ENCODE measurements around the gene GPHA2.

- TF ChIP-seq, protein P1, sequence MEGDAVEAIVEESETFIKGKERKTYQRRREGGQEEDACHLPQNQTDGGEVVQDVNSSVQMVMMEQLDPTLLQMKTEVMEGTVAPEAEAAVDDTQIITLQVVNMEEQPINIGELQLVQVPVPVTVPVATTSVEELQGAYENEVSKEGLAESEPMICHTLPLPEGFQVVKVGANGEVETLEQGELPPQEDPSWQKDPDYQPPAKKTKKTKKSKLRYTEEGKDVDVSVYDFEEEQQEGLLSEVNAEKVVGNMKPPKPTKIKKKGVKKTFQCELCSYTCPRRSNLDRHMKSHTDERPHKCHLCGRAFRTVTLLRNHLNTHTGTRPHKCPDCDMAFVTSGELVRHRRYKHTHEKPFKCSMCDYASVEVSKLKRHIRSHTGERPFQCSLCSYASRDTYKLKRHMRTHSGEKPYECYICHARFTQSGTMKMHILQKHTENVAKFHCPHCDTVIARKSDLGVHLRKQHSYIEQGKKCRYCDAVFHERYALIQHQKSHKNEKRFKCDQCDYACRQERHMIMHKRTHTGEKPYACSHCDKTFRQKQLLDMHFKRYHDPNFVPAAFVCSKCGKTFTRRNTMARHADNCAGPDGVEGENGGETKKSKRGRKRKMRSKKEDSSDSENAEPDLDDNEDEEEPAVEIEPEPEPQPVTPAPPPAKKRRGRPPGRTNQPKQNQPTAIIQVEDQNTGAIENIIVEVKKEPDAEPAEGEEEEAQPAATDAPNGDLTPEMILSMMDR (conservative IDR thresholded peaks at IDR 0.05 in 1 of 2, IDR thresholded peaks at IDR 0.05 in 1 of 2; ENCODE audit: low read depth in 1 of 2, low read length in 2 of 2) = no peak
- no peak for TF ChIP-seq EZH2 (IDR thresholded peaks at IDR 0.05; ENCODE audit: low read length, missing control alignments)
Observed at GRCh38 chr11:64969209-64969608, 33.5 kb upstream of the GPHA2 start.
